Kidney (tissue), 14 donors: ENCODE results near the gene SUCLG2. TPM values are rescaled to one million over a fixed set of nuclear protein-coding genes. Genes with fewer than 3 reads are reported as not detected.

Experiments
- DNase-seq, 5 donors: peaks; one replicate each; pipeline ENCODE4 v3.0.0-alpha.2; 2013 to 2020
- FAIRE-seq: peaks from 2 replicates; lab custom pipeline; 2012; peaks lifted over from hg19 to GRCh38; lab: Jason Lieb, UNC
- H3K27ac ChIP-seq, 2 donors: one replicate each; pipeline ENCODE4 v1.7.0; 2013; ENCODE audit warnings: low read depth in 2 of 2, low read length in 2 of 2, inconsistent platforms in 1 of 2
- H3K27me3 ChIP-seq: one replicate; pipeline ENCODE4 v1.7.1; 2013; ENCODE audit warnings: low read length, inconsistent platforms; ENCODE audit not compliant: control insufficient read depth, insufficient read depth
- H3K36me3 ChIP-seq, 3 donors: one replicate each; pipeline versions ENCODE4 v1.7.0 to v1.7.1; 2013; ENCODE audit warnings: low read length in 3 of 3, control low read depth in 1 of 3, inconsistent platforms in 1 of 3; ENCODE audit not compliant: insufficient read depth in 3 of 3, control insufficient read depth in 2 of 3
- H3K4me1 ChIP-seq, 3 donors: one replicate each; pipeline versions ENCODE4 v1.7.0 to v1.7.1; 2013; ENCODE audit warnings: low read length in 3 of 3, inconsistent platforms in 1 of 3, low read depth in 1 of 3; ENCODE audit not compliant: control insufficient read depth in 2 of 3, insufficient read depth in 2 of 3
- H3K4me3 ChIP-seq, 3 donors: one replicate each; pipeline versions ENCODE4 v1.7.0 to v1.8.1; 2013; ENCODE audit warnings: low read length in 3 of 3, control low read depth in 1 of 3, inconsistent platforms in 1 of 3
- H3K9ac ChIP-seq, 3 donors: one replicate each; pipeline versions ENCODE4 v1.7.0 to v1.7.1; 2013; ENCODE audit warnings: low read length in 3 of 3, control low read depth in 1 of 3, inconsistent platforms in 1 of 3
- H3K9me3 ChIP-seq, 3 donors: one replicate each; pipeline versions ENCODE4 v1.7.0 to v1.7.1; 2013; ENCODE audit warnings: low read length in 3 of 3, control low read depth in 1 of 3, inconsistent platforms in 1 of 3; ENCODE audit not compliant: control insufficient read depth in 2 of 3, insufficient read depth in 1 of 3
- intact Hi-C: fragments of 100-400 bp; cut with DNase I; formaldehyde crosslinking; loops from one replicate; pipeline ENCODE4 v1.11.1; 2022
- polyA plus RNA-seq: library from polyadenylated mRNA; stranded (reverse); fragments of 350-450 nt; fragmentation: Illumina TruSeq; extraction: RNeasy Lipid Tissue Mini Kit (QIAGEN cat#74804); gene quantifications from one replicate; pipeline ENCODE4 v1.2.3, GENCODE V29; 2014; ENCODE audit warnings: low read depth, low replicate concordance; ENCODE audit not compliant: insufficient read depth
- total RNA-seq: library from RNA; stranded (reverse); fragmentation: NEBNext Ultra II Directional; extraction: Animal tissue kit (Norgen Biotek cat#: 25700); gene quantifications from one replicate; pipeline ENCODE4 v1.2.1, GENCODE V29; 2021
- TF ChIP-seq, protein P1 (sequence below): IDR thresholded peaks from 3 replicates; pipeline ENCODE4 v1.5.1; 2012; ENCODE audit warnings: mild to moderate bottlenecking, moderate library complexity, borderline replicate concordance; ENCODE audit not compliant: insufficient read depth; ENCODE audit errors: extremely low read depth
- donor health status: control.
- donor health status: control.
- donor health status: control.
- donor health status: control.
- donor health status: control.
- donor health status: DM: yes; HTN: yes; CAD: no.
- donor health status: Normal renal cell carcinoma (clear cell type).

The SUCLG2 gene
- total and polyA plus RNA-seq, 2 donors from 2014 or later = 62.8 to 117 TPM

DNA sequence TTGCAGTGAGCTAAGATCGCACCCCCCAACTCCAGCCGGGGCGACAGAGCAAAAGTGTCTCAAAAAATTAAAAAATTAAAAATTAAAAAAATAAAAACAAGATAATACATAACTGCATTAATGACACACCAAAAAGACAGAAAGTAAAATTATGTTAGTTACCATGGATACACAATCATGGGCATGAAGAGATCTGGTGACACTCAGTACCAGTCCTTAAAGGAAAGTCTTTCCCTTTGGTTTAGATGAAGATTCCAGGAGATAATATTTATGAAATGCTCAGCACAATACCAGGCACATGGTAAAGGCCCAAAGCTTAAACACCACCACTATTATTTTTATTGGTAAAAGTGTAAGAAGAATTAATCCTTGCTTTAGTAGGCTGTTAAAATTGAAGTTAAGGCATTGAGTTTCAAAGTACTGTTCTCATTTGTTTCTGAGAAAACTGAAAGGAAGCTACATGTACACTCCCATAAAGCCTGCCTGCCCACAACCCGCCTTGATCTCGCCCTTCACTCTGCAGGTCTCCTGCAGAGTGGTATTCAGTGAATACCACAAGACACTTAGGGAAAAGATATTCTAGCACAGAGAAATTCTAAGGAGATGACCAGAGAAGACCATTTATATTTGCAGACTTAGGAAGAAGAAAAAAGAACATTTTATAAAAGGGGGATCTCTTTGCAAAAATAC lies 52.3 kb downstream of the SUCLG2 start:
- Histone ChIP-seq H3K9ac (no peak overlapping the region), H3K9me3 (no peaks in the 10 kb centered on the region), H3K36me3 (peaks cover 0 to 4% (median 2%) of the 10 kb centered on the region in 3 donors), H3K4me3 (no peak overlapping the region), H3K27me3 (no peaks in the 10 kb centered on the region), H3K4me1 (no peaks in the 10 kb centered on the region), H3K27ac (no peak overlapping the region)
- TF ChIP-seq, protein P1, sequence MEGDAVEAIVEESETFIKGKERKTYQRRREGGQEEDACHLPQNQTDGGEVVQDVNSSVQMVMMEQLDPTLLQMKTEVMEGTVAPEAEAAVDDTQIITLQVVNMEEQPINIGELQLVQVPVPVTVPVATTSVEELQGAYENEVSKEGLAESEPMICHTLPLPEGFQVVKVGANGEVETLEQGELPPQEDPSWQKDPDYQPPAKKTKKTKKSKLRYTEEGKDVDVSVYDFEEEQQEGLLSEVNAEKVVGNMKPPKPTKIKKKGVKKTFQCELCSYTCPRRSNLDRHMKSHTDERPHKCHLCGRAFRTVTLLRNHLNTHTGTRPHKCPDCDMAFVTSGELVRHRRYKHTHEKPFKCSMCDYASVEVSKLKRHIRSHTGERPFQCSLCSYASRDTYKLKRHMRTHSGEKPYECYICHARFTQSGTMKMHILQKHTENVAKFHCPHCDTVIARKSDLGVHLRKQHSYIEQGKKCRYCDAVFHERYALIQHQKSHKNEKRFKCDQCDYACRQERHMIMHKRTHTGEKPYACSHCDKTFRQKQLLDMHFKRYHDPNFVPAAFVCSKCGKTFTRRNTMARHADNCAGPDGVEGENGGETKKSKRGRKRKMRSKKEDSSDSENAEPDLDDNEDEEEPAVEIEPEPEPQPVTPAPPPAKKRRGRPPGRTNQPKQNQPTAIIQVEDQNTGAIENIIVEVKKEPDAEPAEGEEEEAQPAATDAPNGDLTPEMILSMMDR = no peak
- intact Hi-C loops = no loop called here
- no peak for DNase-seq
- FAIRE-seq = no peak

DNA sequence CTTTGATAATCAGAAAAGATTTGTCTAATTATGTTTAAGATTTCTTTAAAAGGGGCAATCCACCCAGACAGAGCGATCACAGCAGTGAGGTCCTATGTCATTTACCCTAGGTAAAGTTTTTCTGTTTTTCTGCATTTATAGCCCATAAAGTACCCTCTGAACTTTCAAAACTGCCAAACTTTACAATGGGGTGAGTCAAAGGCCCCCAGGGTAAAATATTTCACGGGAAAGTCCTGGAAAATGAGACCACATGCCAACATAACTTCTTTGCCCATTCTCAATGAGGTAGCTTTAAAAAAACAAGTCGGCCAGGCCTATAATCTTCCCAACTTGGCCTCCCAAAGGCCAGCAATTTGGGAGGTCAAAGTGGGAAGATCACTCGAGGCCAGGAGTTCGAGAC lies 53.0 kb downstream of the SUCLG2 start:
- Histone ChIP-seq H3K4me3 (no peak overlapping the region), H3K27ac (no peak overlapping the region), H3K27me3 (no peaks in the 10 kb centered on the region), H3K9ac (no peak overlapping the region), H3K36me3 (peaks cover 0 to 4% (median 2%) of the 10 kb centered on the region in 3 donors), H3K4me1 (no peaks in the 10 kb centered on the region), H3K9me3 (no peaks in the 10 kb centered on the region)
- FAIRE-seq (no peak), DNase-seq (no peak)
- TF ChIP-seq, protein P1 = no peak
- intact Hi-C loops = no loop called here

DNA sequence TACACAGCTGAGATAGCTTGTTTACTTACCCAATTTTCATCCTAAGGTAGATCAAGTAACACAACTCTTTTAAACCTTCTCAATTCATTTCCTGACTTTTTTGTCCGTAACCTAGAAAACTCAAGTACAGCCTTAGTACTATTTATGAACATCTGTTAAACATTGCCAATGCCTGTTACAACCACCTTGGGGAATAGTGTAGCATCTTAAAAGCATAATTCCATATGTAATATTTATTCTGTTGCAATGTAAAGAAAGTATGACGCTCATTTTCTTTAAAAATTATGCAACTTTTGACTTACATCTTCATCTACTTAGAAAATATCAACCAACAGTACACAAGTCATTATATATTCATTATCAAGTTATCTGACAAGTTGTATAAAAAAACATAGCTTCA lies 54.6 kb downstream of the SUCLG2 start:
- intact Hi-C loops = no loop called here
- Histone ChIP-seq H3K9ac (no peak overlapping the region), H3K36me3 (peaks cover 0 to 4% (median 0%) of the 10 kb centered on the region in 3 donors), H3K9me3 (no peaks in the 10 kb centered on the region), H3K4me3 (no peak overlapping the region), H3K4me1 (no peaks in the 10 kb centered on the region), H3K27ac (no peak overlapping the region), H3K27me3 (no peaks in the 10 kb centered on the region)
- FAIRE-seq (peak; percentile 19), DNase-seq (no peak)
- TF ChIP-seq, protein P1 = no peak
